HCT116 (cell line): ENCODE results near the gene PCLO. TPM values are rescaled to one million over a fixed set of nuclear protein-coding genes. Genes with fewer than 3 reads are reported as not detected.

Source experiments
- ATAC-seq: fragments of 200-7000 bp; cut with Tn5 transposase; 2 replicates; pipeline ENCODE4 v1.9.1; 2020; ENCODE audit warnings: mild to moderate bottlenecking, moderate library complexity
- BruUV-seq: library from RNA; stranded (reverse); fragments of 400-500 nt; replicated peaks from 2 replicates; lab custom pipeline; 2021; lab: Mats Ljungman, UMichigan
- CTCF ChIA-PET: fragments of 300-600 bp; sonication (Branson Sonifier 250); formaldehyde crosslinking; loops from one replicate; lab custom pipeline; 2021; ENCODE audit warnings: antibody characterized with exemption; lab: Charles Lee
- POLR2A ChIA-PET: fragments of 300-600, 350-600 bp; sonication (Branson Sonifier 250); formaldehyde crosslinking; loops from one replicate; lab custom pipeline; 2021; ENCODE audit warnings: antibody characterized with exemption; lab: Charles Lee
- RAD21 ChIA-PET, 2 experiments: fragments of 300-600 bp; sonication (Branson Sonifier 250); formaldehyde crosslinking; loops; one replicate each; lab custom pipeline; 2023; ENCODE audit warnings: low total read pairs in 2 of 2; ENCODE audit not compliant: uncharacterized antibody in 2 of 2, unreplicated experiment in 2 of 2, low non-redundant PET in 1 of 2; lab: Charles Lee
- DNase-seq: peaks from one replicate; pipeline ENCODE4 v3.0.0-alpha.2; 2010; ENCODE audit warnings: low read depth, low spot score
- H2AFZ ChIP-seq: fragments of 200-600 bp; shearing (Covaris generic), sonication (generic); 2 replicates; pipeline ENCODE4 v1.6.1; 2017; ENCODE audit warnings: low read depth, mixed run types, mixed read lengths, antibody characterized with exemption, low read length; ENCODE audit not compliant: poor library complexity, severe bottlenecking
- H3K27ac ChIP-seq: 2 replicates; pipeline ENCODE4 v1.5.1; 2012; ENCODE audit warnings: low read depth, low read length
- H3K27me3 ChIP-seq: fragments of 200-600 bp; sonication (generic); 2 replicates; pipeline ENCODE4 v1.6.1; 2016; ENCODE audit warnings: mixed run types, low read length, mixed read lengths; ENCODE audit not compliant: insufficient read depth
- H3K36me3 ChIP-seq, 2 experiments: fragments of 200-500 bp in 1 of 2; fragments of 200-600 bp in 1 of 2; sonication (Bioruptor generic) in 1 of 2; sonication (generic) in 1 of 2; 2 replicates each; pipeline versions ENCODE4 v1.5.1 to v1.6.1; 2014 to 2016; ENCODE audit warnings: low read length in 2 of 2, inconsistent platforms in 1 of 2, mixed read lengths in 1 of 2, mixed run types in 1 of 2; ENCODE audit not compliant: insufficient read depth in 2 of 2, control insufficient read depth in 1 of 2
- H3K4me1 ChIP-seq, 2 experiments: fragments of 200-600 bp in 1 of 2; sonication (generic) in 1 of 2; 2 replicates each; pipeline versions ENCODE4 v1.5.1 to v1.6.1; 2012 to 2017; ENCODE audit warnings: low read length in 2 of 2, inconsistent platforms in 1 of 2, mild to moderate bottlenecking in 1 of 2, mixed read lengths in 1 of 2, mixed run types in 1 of 2, moderate library complexity in 1 of 2; ENCODE audit not compliant: insufficient read depth in 2 of 2, control insufficient read depth in 1 of 2
- H3K4me2 ChIP-seq: fragments of 200-600 bp; sonication (generic); 2 replicates; pipeline ENCODE4 v1.6.1; 2017; ENCODE audit warnings: mixed run types, low read length, mixed read lengths
- H3K4me3 ChIP-seq, 2 experiments: fragments of 200-600 bp in 1 of 2; sonication (generic) in 1 of 2; replicated peaks in 1 of 2; 2 replicates each; pipeline ENCODE4 v1.5.1; 2011 to 2016; ENCODE audit warnings: low read length in 2 of 2, control low read depth in 1 of 2, low read depth in 1 of 2, mild to moderate bottlenecking in 1 of 2, mixed read lengths in 1 of 2, mixed run types in 1 of 2
- H3K79me2 ChIP-seq: fragments of 200-600 bp; sonication (generic); 2 replicates; pipeline ENCODE4 v1.6.1; 2017; ENCODE audit warnings: mild to moderate bottlenecking, mixed run types, low read length, moderate library complexity, mixed read lengths; ENCODE audit not compliant: insufficient read depth
- H3K9ac ChIP-seq: fragments of 200-600 bp; sonication (generic); 2 replicates; pipeline ENCODE4 v1.6.1; 2016; ENCODE audit warnings: low read length, mixed read lengths
- H3K9me2 ChIP-seq: fragments of 200-600 bp; sonication (generic), shearing (Covaris generic); 2 replicates; pipeline ENCODE4 v1.6.1; 2017; ENCODE audit warnings: mixed run types, mild to moderate bottlenecking, moderate library complexity; ENCODE audit not compliant: insufficient read depth
- H3K9me3 ChIP-seq, 2 experiments: fragments of 200-500 bp in 1 of 2; fragments of 200-600 bp in 1 of 2; sonication (Bioruptor generic) in 1 of 2; sonication (generic) in 1 of 2; 2 replicates each; pipeline ENCODE4 v1.6.1; 2014 to 2017; ENCODE audit warnings: low read length in 2 of 2, mixed read lengths in 2 of 2, inconsistent platforms in 1 of 2, low read depth in 1 of 2, mild to moderate bottlenecking in 1 of 2, mixed run types in 1 of 2, moderate library complexity in 1 of 2; ENCODE audit not compliant: control insufficient read depth in 1 of 2, insufficient read depth in 1 of 2
- H4K20me1 ChIP-seq: fragments of 200-600 bp; sonication (generic), shearing (Covaris generic); 2 replicates; pipeline ENCODE4 v1.6.1; 2017; ENCODE audit warnings: mixed run types, mild to moderate bottlenecking, moderate library complexity; ENCODE audit not compliant: insufficient read depth
- CEBPB ChIP-seq: IDR thresholded peaks from 2 replicates; pipeline ENCODE4 v1.6.1; 2012; ENCODE audit warnings: low read depth
- CTCF ChIP-seq, 3 experiments: fragments of 200-600 bp in 1 of 3; sonication (generic) in 1 of 3; IDR thresholded peaks in 2 of 3; conservative IDR thresholded peaks in 1 of 3; 2 replicates each; pipeline ENCODE4 v1.5.1; 2012 to 2017; ENCODE audit warnings: low read depth in 2 of 3, low read length in 2 of 3, antibody characterized with exemption in 1 of 3, borderline replicate concordance in 1 of 3, control low read depth in 1 of 3, mild to moderate bottlenecking in 1 of 3, mixed read lengths in 1 of 3, mixed run types in 1 of 3, moderate library complexity in 1 of 3; ENCODE audit not compliant: insufficient read depth in 1 of 3
- EZH2 ChIP-seq: fragments of 200-600 bp; sonication (generic); IDR thresholded peaks from 2 replicates; pipeline ENCODE4 v1.6.1; 2017; ENCODE audit warnings: antibody characterized with exemption, mixed run types
- FOSL1 ChIP-seq: IDR thresholded peaks from 2 replicates; pipeline ENCODE4 v1.6.1; 2012; ENCODE audit warnings: low read depth
- REST ChIP-seq: IDR thresholded peaks from 2 replicates; pipeline ENCODE4 v1.6.1; 2012; ENCODE audit warnings: low read depth
- SP1 ChIP-seq: IDR thresholded peaks from 2 replicates; pipeline ENCODE4 v1.6.1; 2012; ENCODE audit warnings: low read depth
- TCF7L2 ChIP-seq: IDR thresholded peaks from 2 replicates; pipeline ENCODE4 v1.7.0; 2011; ENCODE audit warnings: borderline replicate concordance, inconsistent platforms; ENCODE audit not compliant: insufficient read depth, insufficient read length; ENCODE audit errors: extremely low read depth
- ZNF274 ChIP-seq: fragments of 200-500 bp; sonication (Bioruptor generic); IDR thresholded peaks from 2 replicates; pipeline ENCODE4 v1.6.1; 2014; ENCODE audit warnings: mild to moderate bottlenecking, low read depth, low read length, inconsistent platforms
- intact Hi-C: fragments of 100-400 bp; cut with micrococcal nuclease; formaldehyde crosslinking; loops from 2 replicates; pipeline ENCODE4 v1.10.0; 2022
- total RNA-seq: library from RNA; stranded (reverse); gene quantifications from one replicate; pipeline ENCODE4 v1.2.1, GENCODE V29; 2021; ENCODE audit not compliant: unreplicated experiment

PCLO gene
- total RNA-seq, 1 experiment from 2014 or later: 2.4 TPM

GRCh38 chr7:82805527-82805960 lies 357.1 kb downstream of the PCLO start (continued):
- TF ChIP-seq TCF7L2: no peak
- TF ChIP-seq, all 23 proteins: peak for 9

GRCh38 chr7:82803411-82803810 lies 359.3 kb downstream of the PCLO start:
- BruUV-seq: no TSS peak
- DNase-seq (no peak), ATAC-seq (no peak)
- H3K27me3 ChIP-seq: no peaks in the 10 kb centered on the region
- intact Hi-C loops: no loop called here
- POLR2A ChIA-PET: no interaction called here
- H3K4me2 ChIP-seq: no peak overlapping the region
- no peak overlapping the region for H3K4me3 ChIP-seq
- TF ChIP-seq FOSL1: 0 out of 2 replicates have a peak, but pooled peaks have one; percentile 10
- no peak for TF ChIP-seq REST
- TF ChIP-seq CTCF (IDR thresholded peaks at IDR 0.05 in 2 of 3, conservative IDR thresholded peaks at IDR 0.05 in 1 of 3; ENCODE audit: borderline replicate concordance in 1 of 3, insufficient read depth in 1 of 3, low read depth in 2 of 3, low read length in 2 of 3): no peak
- TF ChIP-seq ZNF274: no peak
- TF ChIP-seq EZH2: no peak
- TF ChIP-seq CEBPB: no peak
- TF ChIP-seq SP1: no peak
- CTCF ChIA-PET: no interaction called here
- H3K36me3 ChIP-seq: no peaks in the 10 kb centered on the region
- H4K20me1 ChIP-seq: no peaks in the 10 kb centered on the region
- no peak overlapping the region for H3K27ac ChIP-seq
- peak overlapping the region; percentile 53 for H2AFZ ChIP-seq
- RAD21 ChIA-PET: no interaction called here
- H3K79me2 ChIP-seq: no peaks in the 10 kb centered on the region
- no peaks in the 10 kb centered on the region for H3K9me2 ChIP-seq
- H3K9ac ChIP-seq: no peak overlapping the region
- no peaks in the 10 kb centered on the region for H3K9me3 ChIP-seq
- peaks cover 0 to 20% of the 10 kb centered on the region in 2 experiments; a peak in 2 of 4 replicates for H3K4me1 ChIP-seq
